ENCODE data around the gene VAC14. TPM values are rescaled to one million over a fixed set of nuclear protein-coding genes. Genes with fewer than 3 reads are reported as not detected.
A peak's percentile ranks its signal among the peaks of the same experiment; 100 is the strongest.

Gene VAC14
- polyA plus RNA-seq, 10 donors: 20.1 to 30.6 (median 23.4) TPM

GRCh38 chr16:70726892-70727361 is 74.0 kb downstream of the VAC14 start:
- DNase-seq: peak; percentile 84 to 96 (median 87)

- DNase-seq: peak; percentile 71 to 88 (median 79)
Observed at GRCh38 chr16:70725912-70726828, 74.8 kb downstream of the VAC14 start.

GRCh38 chr16:70725024-70725911 is 75.7 kb downstream of the VAC14 start:
- DNase-seq: no peak

GRCh38 chr16:70724146-70725023 is 76.6 kb downstream of the VAC14 start:
- no peak for DNase-seq

GRCh38 chr16:70723740-70724145 is 77.2 kb downstream of the VAC14 start:
- no peak for DNase-seq

GRCh38 chr16:70721202-70721963 is 79.6 kb downstream of the VAC14 start:
- no peak for DNase-seq

GRCh38 chr16:70720425-70721201 is 80.3 kb downstream of the VAC14 start:
- no peak for DNase-seq

- DNase-seq: no peak
Observed at GRCh38 chr16:70717065-70717464, 83.9 kb downstream of the VAC14 start.

GRCh38 chr16:70715860-70716357 is 85.0 kb downstream of the VAC14 start:
- peak; percentile 65 to 89 (median 79) for DNase-seq

- peak; percentile 68 to 91 (median 83) for DNase-seq
Observed at GRCh38 chr16:70715055-70715858, 85.7 kb downstream of the VAC14 start.

GRCh38 chr16:70714581-70715054 is 86.3 kb downstream of the VAC14 start:
- DNase-seq: peak in 1 of 3 donors; percentile 52

GRCh38 chr16:70713824-70714223 is 87.1 kb downstream of the VAC14 start:
- no peak for DNase-seq

- DNase-seq: no peak
Observed at GRCh38 chr16:70713342-70713741, 87.6 kb downstream of the VAC14 start.

- DNase-seq: no peak
Observed at GRCh38 chr16:70712942-70713341, 88.0 kb downstream of the VAC14 start.

GRCh38 chr16:70712359-70712758 is 88.6 kb downstream of the VAC14 start:
- DNase-seq: no peak

GRCh38 chr16:70711211-70712031 is 89.5 kb downstream of the VAC14 start:
- DNase-seq: no peak

GRCh38 chr16:70710422-70711210 is 90.3 kb downstream of the VAC14 start:
- DNase-seq: no peak

Data from muscle of back (tissue), 11 donors.